Amygdala (tissue), 56 donors: ENCODE measurements around the gene GUCA1C.

Experiments used
- DNase-seq, 56 donors: peaks; one replicate each; lab custom pipeline; 2025; lab: John Stamatoyannopoulos, UW

GUCA1C gene

GRCh38 chr3:108953700-108954099 lies at the start of gene GUCA1C:
GUCA1C (minus strand) TSS chr3:108953879; CDS start chr3:108953762, 117 bp downstream.
- no peak for DNase-seq

- no peak for DNase-seq
Observed at GRCh38 chr3:108998436-108998835, 44.8 kb upstream of the GUCA1C start.

- no peak for DNase-seq
Observed at GRCh38 chr3:108985844-108986243, 32.2 kb upstream of the GUCA1C start.

GRCh38 chr3:108983051-108983450 lies 29.4 kb upstream of the GUCA1C start:
- no peak for DNase-seq

- no peak for DNase-seq
Observed at GRCh38 chr3:108976058-108976457, 22.4 kb upstream of the GUCA1C start.

GRCh38 chr3:108973019-108973418 lies 19.3 kb upstream of the GUCA1C start:
- DNase-seq = no peak

GRCh38 chr3:108972482-108972881 lies 18.8 kb upstream of the GUCA1C start:
- DNase-seq = no peak

GRCh38 chr3:108970561-108970960 lies 16.9 kb upstream of the GUCA1C start:
- DNase-seq = no peak

GRCh38 chr3:108966773-108967172 lies 13.1 kb upstream of the GUCA1C start:
- DNase-seq = no peak

GRCh38 chr3:108959017-108959416 lies 5.3 kb upstream of the GUCA1C start:
- no peak for DNase-seq

GRCh38 chr3:108953210-108953609 lies 469 bp downstream of the GUCA1C start:
- no peak for DNase-seq

- no peak for DNase-seq
Observed at GRCh38 chr3:108951820-108952501, 1.7 kb downstream of the GUCA1C start.

- DNase-seq = no peak
Observed at GRCh38 chr3:108947855-108948254, 5.8 kb downstream of the GUCA1C start.

GRCh38 chr3:108946292-108947285 lies 7.1 kb downstream of the GUCA1C start:
- DNase-seq = no peak

GRCh38 chr3:108940568-108941263 lies 13.0 kb downstream of the GUCA1C start:
- no peak for DNase-seq

- DNase-seq = no peak
Observed at GRCh38 chr3:108940166-108940565, 13.5 kb downstream of the GUCA1C start.

GRCh38 chr3:108936924-108937689 lies 16.6 kb downstream of the GUCA1C start:
- DNase-seq = no peak

GRCh38 chr3:108931035-108931434 lies 22.6 kb downstream of the GUCA1C start:
- no peak for DNase-seq

GRCh38 chr3:108918866-108919265 lies 34.8 kb downstream of the GUCA1C start:
- DNase-seq = no peak
